HT-29 (cell line): ENCODE data around the gene NOP16. TPM values are rescaled to one million over a fixed set of nuclear protein-coding genes. Genes with fewer than 3 reads are reported as not detected.

ENCODE experiments used
- DNase-seq: peaks from one replicate; pipeline ENCODE4 v3.0.0-alpha.2; 2015; ENCODE audit warnings: low spot score
- total RNA-seq: library from RNA; depleted of rRNA; stranded (reverse); fragments of >200 nt; shearing (Covaris generic); gene quantifications from 2 replicates; pipeline ENCODE4 v1.2.3, GENCODE V29; 2014

The NOP16 gene
- total RNA-seq, 1 experiment from 2014 or later: 82.4 TPM

DNA sequence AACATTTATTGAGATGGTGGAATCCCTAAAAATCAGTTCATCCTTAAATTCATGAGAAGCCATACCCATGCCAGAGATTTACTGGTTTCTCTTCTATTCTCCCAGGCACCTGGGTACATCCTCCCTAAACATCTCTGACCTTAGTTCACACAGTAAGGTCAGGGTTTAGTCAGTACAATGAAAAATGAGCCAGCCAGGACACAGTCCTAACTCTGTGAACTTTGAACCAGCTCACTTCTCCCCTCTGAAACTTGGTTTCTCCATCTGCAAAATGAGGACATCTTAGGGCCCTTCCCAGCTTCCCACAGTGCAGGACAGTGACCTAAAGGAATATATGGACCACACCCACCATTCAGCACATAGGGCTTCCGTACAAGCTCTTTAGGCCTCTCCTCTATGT, 1.9 kb downstream of the NOP16 start:
- DNase-seq: no peak

DNA sequence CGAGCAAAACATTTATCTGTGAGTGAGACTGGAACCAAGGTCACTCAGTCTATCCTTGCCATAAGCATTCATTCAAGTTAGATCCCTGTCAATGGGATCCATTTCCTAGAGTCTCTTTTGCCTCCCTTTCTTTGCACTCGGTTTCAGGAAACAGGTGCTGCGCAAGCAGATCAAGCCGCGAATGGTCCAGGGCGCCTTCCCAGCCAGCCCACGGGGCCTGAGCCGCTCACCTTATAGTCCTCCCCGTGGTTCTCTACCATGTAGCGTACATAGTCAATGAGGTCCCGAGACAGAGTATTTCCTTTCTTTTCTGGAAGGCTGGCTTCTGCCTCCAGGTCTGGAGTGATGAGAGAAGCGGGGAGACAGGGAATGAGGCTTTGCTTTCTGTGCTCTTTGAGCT, 3.4 kb downstream of the NOP16 start:
- DNase-seq: no peak

DNA sequence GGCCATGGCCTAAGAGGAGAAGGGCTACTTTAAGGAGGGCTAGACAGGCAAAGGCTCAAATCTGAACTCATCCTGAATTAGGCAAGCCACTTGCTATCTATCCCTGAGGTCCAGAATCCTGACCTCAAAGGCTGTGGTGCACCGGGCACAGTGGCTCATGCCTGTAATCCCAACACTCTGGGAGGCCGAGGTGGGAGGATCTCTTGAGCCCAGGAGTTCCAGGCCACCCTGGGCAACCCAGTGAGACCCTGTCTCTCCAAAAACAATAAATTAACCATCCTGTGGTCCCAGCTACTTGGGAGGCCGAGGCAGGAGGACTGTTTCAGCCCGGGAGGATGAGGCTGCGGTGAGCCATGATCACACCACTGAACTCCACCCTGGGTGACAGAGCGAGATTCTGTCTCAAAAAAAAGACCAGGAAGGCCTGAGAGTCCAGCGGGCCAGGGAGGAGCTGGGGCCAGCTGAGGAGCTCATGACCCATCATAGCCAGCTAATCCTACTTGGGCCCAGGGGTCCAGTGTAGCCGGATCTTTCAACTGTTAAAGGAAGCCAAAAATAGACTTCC, 4.0 kb downstream of the NOP16 start:
- DNase-seq: no peak

DNA sequence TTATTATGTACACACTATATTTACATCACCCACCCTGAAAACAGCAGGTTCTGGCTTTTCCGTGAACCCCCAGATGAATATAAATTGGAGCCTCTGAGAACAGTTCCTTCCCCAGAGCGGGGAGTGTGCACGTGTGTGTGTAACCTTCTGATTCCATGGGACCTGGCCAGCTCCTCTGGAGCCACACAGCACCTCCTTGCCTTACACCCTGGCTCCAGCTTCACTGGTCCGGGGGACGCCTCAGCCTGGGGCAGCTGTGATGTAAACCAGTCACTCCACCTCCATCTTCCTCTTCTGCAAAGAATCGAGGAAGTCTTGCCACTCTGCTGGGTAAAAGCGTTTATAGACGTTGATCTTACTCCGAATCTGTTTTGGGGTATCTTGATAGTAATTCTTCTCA, 4.4 kb downstream of the NOP16 start:
- no peak for DNase-seq

DNA sequence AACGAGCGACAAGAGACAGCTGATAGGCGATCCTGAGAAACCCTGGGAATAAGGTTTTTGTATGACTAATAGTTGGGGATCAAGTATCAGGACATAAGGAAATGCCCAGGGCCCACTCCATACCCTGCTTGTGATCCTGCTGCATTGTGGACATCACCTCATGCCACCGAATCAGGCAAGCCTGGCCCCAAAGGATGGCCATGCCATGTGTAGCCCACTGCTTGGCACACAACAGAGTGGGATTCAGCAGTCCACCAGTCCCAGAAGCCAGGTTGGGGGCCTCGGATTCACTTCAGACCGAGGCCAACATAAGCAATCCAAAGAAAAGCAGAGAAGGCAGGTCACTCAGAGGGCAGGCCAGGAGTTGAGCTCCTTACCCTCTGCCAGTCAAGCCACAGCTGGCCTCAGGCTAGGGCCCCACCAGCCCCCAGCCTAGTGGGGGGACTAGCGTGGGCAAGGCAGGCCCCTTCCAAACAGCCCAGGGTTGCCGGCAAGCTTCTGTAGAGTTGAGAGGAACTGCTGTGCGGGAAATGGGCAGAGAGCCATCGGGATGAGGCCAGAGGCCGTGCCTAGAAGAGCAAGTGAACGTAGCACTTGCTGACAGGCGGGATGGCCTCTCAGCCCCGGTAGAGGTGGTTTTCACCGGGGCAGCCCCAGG, 5.0 kb downstream of the NOP16 start:
- DNase-seq: no peak

DNA sequence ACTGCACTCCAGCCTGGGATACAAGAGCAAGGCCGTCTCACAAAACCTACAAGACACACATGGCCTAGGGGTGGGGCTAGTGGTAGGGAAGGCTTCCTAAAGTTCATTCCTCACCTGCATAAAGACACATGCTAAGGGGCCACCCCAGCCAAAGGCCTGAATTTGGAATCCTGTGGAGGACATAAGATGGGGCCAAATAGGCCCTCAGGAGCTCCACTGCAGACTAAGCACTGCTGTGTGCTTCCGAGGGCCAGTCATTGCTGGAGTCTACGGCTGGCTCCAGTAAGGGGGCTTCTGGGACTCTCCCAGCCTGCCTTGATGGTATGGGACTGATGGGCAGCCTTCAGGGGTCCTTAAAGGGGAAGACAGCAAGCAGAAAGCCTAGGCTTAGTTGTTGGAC, 5.7 kb downstream of the NOP16 start:
- no peak for DNase-seq

DNA sequence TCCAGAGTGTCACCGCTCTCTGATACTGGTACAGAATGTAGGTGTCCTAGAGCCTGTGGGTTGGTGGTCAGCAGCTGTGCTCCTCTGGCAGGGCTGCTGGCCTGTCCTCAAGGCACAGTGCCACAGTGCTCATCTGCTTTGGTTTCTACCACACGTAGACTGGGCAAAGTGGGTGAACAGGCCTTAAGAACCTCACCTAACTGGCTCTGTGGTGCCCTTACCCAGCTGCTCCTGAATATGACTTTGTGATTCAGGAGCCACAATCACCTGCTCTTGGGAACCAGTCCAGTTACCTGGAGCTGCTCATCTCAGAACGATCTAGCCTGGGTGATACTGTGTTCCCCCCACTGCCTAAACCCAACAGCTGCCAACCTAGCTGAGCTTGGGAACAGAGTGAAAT, 6.4 kb downstream of the NOP16 start:
- no peak for DNase-seq

DNA sequence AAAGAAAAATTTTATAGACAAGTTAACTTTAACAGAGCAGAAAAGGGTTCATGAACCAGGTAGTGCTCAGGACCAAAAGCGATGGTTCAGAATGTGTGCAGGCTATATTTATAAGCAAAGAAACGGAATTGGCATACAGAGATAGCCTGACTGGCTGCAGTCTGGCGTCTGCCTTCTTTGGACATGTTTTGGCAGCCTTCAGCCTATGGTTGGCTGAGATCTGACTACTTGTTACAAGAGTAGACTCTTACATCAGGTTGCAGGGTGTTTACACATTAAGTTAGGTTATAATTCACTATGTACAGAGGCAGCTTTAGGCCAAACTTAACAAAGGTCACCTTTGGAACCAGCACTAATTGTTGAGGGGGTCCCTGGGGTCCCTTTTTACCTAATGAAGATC, 7.0 kb downstream of the NOP16 start:
- DNase-seq: no peak

DNA sequence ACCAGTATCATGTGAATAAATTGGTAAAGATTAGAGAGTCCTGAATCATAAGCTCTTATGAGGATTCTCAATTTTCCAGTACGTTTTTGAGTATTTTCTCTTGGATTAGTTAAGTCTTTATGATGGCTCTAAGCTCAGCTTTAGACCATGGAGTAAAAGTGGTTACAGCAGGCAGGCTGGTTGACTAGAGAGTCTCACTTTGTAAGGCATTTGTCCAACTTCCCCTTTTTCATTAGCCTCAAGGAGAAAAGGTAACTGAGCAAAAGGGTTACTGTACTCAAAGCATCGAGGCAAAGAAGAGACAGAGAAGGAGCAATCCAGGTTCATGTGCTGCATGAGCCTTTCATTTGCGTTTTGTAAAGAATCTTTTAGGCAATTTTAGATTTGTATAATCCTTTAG, 8.5 kb downstream of the NOP16 start:
- no peak for DNase-seq

DNA sequence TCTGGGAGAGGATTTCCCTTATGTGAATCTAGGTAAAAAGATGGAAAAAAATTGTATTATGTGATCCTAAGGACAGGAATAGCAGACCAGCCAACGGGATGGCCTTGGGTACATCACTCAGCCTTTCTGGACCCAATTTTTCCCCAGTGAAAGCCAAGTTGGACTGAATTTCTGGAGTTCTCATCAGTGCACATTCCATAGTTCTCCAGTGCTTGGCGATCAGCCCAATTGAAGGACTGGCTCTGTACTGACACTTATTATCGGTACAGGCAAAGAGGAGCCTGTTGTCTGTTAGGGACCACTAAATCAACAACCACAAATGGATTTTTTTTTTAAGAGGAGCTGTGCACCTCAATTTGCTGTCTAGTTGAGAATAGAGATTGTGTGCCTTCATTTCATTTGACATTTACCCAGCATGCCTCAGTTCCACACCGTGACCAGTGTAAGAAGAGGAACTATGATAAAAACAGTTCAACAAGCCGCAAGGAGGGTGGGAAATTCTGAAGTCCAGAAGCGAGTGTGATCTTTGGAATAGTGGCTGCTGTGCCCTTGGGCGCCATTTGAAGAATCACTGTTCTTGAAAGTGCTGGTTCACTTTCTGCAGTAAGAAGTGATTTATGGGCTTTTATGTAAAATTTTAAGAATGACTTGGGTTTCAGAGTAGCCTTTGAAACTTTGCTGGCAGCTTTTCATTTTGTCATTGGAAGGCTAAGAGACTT, 15.1 kb downstream of the NOP16 start:
- no peak for DNase-seq

DNA sequence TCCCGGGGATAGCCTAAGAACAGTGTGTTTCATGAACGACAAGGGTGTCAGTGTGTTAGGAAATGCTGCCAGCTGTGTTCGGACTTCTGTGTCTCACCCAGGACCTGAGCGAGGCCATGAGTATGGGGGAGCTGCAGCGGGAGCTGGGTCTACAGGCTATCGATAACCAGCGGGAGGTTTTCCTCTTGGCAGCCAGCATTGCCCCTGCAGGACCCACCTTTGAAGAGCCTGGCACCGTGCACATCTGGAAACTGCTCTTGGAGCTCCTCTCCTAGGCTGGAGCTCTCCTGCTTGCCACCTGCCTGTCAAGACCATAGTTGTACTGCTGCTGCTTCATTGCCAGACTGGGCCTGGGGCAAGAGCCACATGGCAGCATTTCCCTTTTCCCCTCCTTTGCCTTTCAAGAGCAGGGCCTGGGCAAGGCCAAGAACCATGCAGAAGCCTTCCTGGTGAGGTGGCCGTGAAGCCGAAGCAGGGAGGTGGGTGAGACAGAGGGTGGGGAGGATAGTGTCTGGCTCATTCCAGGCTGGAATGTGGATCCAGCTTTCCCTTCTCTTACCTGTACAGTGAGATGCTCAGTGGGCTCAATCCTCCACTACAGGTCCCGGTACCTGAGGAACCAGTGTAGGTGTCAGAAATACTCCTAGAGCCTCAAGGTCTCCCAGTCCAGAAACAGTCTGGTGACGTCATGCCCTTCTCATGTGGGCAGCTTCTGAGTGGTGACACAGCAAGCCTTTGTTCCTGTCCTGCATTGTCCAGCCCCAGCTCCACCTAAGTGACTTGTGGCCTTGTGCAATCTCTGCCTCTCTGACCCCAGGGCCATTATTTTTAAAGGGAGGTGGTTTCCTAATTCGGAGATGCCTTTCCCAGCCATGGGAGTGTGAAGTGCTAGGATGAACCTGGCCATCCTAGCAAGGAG, 16.5 kb downstream of the NOP16 start:
- DNase-seq: peak; percentile 75

DNA sequence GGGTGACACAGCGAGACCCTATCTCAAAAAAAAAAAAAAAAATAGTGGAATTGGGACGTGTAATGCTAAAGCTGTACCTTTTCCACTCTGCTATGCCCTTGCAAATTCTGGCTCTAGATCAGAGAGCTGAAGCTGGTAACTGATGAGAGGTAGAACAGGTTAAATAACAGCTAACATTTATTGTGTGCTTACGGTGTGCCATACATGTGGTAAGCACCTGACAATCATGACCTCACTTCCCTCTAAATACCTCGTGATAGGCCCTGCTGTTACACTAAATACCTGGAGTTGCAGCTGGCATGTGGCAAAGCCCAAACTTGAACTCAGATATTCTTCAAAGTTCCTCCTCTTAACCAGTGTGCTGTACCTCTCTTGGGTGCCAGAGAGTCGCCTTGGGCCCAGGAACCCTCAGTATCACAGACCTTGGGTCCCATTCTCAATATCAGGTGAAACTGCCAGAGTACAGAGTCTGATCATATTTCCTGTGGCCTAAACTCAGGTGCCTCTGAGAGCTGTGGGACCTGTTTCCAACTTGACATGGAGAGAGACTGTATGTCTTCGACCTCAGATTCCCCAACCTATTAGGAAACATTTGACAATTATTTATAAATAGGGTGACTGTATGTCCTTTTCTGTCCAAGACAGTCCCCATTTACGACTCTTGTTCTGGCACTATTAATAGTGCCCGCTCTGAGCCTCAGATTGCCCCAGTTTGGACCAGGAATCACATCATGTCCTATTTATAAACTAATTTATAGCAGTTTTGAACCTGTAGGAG, 18.3 kb downstream of the NOP16 start:
- DNase-seq: no peak

DNA sequence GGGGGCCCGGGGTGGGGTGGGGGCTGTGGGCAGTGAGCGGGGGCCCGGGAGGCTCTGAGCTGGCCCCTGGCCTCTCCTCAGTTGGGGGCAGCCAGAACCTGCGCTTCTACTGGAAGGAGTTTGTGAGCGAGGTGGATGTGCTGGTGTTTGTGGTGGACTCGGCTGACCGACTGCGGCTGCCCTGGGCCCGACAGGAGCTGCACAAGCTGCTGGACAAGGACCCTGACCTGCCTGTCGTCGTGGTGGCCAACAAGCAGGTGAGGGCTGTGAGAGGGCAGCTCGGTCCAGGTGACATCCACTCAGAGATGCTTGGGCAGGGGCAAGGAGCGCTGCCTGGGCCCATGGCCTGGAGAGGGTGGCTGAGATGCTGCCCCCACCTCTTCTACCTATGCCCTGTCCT, 19.7 kb downstream of the NOP16 start:
- no peak for DNase-seq

DNA sequence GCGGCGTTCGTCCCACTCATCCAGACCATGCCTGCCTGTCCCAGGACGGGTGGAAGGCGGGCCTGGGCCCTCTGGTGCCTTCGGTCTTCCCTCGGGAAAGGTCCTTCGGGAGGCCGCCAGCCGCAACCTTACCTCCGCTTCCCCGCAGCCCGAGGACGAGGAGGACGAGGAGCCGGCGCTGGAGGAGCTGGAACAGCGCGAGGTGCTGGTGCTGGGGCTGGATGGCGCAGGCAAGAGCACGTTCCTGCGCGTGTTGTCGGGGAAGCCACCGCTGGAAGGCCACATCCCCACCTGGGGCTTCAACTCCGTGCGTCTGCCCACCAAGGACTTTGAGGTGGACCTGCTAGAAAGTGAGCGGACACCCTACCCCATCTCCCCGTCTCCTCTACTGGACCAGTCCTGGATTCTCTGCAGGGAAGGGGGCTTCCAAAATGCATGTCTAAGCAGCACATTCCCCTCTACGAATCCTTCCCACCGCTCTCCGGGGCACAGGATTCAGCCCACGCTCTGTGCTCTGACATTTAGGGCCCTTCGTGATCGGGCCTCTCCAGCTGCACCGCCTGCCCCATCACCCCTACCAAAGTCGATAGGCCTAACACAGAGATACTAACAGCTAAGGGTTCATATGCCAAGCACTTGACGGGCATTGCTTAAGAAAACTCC, 22.0 kb downstream of the NOP16 start:
- no peak for DNase-seq

DNA sequence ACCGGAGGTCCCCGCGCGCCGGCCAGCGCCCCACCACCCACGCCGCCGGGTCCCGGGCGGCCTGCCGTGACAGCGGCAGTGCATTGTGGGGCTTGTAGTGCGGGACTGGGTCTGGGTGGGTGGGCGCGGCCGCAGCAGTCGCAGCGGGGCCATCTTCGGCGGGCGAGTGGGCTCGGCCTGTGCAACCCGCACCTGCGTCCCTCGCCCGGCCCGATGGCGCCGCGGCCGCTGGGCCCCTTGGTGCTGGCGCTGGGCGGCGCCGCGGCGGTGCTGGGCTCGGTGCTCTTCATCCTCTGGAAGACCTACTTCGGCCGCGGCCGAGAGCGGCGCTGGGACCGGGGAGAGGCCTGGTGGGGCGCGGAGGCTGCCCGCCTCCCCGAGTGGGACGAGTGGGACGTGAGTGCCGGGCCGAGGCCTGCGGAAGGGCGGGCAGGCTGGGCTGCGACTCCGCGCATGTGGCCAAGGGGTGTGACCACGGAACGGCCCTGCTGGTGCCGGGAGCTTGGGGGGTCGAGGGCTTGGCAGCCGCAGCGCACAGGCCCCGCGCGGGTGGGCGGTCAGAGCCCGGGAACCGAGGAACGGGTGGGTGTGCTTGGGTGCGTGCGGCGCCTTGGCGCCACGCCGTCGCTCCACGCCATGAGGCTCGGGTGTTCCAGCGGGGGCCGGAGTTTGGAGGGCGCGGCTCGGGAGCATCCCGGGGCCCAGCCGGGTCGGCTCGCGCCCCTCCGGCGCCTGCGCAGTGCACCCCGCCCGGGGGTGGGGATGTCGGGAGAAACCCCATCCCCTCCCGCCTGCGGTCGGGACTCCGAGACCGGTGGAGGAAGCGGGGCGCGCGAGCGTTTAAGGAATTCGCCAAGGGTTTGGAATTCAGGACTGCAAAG, 22.8 kb downstream of the NOP16 start, which contains the start of gene ARL10:
TSS of gene ARL10 (plus strand) at position 137 of the 881 bp plus-strand sequence. CDS start at position 214, 77 bp downstream.
- no peak for DNase-seq

DNA sequence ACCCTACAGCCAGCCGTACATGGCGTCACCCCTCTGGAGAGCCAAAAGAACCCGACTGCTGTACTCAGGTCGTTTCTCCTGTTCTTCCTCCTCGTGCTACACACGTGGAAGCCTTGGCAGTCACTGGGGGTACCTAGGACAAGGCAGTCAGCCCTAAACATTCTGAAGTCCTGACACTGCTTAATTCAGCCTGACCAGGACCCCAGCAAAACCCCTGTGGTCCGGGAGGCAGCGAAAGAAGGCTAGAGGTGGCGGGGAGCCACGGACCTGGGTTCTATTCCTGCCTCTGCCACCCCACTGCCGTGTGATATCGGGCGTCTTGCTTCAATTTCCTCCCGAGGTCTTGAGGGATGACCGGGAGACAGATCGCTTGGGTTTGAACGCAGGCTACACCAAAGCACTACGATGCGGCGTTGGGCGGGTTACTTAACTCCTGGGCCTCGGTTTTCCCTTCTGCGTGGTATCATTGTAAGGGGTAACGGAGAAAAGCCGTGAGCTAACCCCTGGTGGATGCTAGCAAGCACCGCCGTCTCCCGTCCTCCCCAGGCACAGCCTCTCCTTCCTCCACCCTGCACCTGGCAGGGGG, 23.5 kb downstream of the NOP16 start:
- DNase-seq: no peak

DNA sequence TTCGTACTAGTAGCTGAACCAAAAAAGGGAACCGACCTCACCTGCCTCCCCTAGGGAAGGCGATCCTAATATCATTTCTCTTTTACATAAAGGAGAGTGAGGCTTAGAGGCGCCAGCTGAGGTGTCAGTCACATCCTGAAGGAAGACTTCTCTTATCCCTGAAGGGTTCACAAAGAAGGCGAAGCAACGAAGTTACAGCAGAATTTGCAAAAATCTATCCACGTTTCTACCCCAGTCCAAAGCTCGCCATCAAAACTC, 26.2 kb downstream of the NOP16 start:
- no peak for DNase-seq

DNA sequence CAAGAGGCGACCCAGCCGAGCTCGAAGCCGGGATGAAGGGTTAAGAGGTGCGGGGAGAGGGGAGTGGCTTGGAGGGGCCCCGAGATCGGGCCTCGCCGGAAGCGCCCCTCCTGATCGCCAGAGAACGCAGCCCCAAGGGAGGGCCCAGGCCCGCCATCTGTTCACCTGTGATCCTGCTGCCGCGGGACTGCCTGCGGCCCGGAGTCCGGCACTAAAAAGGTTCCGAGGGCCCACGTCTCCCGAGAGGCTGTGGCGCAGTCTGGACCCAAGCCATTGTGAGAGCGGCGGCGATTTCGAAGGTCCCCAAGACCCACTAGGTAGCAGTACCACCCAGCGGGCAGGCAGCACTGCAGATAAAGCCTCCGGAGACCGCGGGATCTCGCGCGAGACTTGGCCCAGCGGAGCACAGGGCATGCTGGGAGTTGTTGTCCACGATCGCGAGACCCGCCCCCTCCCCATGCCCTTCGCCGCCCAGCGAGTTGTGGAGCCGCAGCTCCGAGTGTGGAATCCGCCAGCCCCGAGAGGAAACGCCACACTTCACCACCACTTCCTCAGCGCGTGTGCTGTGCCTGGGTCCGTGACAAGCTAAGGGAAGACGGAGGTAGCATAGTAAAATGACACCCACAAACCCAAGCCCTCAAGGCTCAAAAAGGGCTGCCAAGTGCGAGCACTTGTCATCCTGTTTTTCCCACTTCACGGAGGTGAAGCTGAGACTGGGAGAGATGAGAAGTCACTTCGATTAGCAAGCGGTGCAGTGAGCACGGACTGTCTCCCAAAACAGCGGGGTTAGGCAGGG, 26.8 kb downstream of the NOP16 start, which contains the start of gene KIAA1191:
TSS of gene KIAA1191 (minus strand) at position 328 of the 796 bp plus-strand sequence. CDS start 2,256 bp downstream, outside the sequence.
- DNase-seq: peak; percentile 89
